Germinal center (tissue), 1 donor: ENCODE results near the gene IL17D.
"Not testable (repeated sequence)": the region's sequence is repeated elsewhere in the genome, so short reads cannot be mapped to it uniquely, and the experiment has no call there.

ENCODE experiments used
- DNase-seq: peaks from one replicate; pipeline ENCODE4 v3.0.0; 2012; ENCODE audit warnings: mixed read lengths, low spot score

IL17D gene

DNA sequence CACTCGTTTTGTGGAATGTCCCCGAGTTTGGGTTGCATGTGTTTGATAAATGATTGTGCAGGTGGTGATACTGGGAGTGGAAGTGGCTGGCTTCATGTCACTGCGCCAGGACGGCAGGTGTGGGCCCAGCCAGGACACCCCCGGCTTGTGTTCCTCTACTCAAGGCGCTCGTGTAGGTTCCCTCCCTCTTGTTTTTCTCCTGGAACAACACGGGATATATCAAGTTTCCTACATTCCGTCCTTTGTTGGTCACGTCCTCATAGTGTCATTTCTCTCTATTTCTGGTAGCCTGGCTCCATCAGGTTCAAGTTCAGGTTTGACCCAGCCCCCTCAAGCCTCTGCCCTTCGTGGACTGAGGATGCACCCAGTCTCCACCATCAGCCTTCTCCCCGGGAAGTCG lies 16.3 kb downstream of the IL17D start:
- no peak for DNase-seq

DNA sequence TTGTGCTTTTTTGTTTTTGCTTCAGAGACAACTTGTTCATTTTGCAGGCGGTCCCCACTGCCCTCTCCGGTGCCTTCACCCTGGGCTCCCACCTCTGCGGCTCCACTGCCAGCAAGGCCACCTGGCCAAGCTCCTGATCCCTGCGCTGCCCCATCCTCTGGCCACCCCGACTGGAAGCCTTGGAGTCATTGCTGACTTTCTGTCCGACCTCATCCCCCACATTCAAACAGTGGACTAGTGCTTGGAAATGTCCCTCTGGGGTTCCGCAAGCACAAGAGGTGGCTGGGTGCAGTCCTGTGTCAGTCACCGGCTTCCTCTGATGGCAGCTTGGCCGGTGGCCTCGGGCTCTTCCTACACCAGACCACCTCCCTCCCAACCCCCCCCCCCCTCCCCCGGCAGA lies 17.0 kb downstream of the IL17D start:
- no peak for DNase-seq

DNA sequence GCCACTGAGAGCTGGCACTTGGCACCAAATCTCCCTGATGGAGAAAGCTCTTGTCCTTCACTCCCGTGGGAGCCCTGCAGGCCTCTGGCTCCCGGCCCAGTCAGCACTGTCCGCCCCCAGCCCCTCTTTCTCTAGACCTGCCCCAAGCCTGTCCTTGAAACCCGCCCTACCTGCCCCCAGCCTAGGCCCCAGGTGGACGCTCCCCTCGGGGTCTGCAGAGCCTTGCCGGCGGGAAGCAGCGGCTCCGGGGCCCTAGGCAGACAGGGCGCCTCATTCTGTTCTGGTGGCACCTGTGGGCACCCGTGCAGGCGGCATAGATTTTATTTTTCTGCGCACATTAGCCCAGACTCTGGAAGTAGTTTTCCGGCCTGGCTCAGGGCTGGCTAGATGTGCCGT lies 17.6 kb downstream of the IL17D start:
- no peak for DNase-seq

DNA sequence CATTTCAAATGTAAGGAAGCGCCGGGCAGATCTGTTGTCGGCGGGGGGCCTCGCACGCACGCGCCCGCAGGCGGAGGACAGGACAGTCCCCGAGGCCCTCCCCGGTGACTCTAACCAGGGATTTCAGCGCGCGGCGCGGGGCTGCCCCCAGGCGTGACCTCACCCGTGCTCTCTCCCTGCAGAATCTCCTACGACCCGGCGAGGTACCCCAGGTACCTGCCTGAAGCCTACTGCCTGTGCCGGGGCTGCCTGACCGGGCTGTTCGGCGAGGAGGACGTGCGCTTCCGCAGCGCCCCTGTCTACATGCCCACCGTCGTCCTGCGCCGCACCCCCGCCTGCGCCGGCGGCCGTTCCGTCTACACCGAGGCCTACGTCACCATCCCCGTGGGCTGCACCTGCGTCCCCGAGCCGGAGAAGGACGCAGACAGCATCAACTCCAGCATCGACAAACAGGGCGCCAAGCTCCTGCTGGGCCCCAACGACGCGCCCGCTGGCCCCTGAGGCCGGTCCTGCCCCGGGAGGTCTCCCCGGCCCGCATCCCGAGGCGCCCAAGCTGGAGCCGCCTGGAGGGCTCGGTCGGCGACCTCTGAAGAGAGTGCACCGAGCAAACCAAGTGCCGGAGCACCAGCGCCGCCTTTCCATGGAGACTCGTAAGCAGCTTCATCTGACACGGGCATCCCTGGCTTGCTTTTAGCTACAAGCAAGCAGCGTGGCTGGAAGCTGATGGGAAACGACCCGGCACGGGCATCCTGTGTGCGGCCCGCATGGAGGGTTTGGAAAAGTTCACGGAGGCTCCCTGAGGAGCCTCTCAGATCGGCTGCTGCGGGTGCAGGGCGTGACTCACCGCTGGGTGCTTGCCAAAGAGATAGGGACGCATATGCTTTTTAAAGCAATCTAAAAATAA lies 18.2 kb downstream of the IL17D start:
- DNase-seq = peak; percentile 25

DNA sequence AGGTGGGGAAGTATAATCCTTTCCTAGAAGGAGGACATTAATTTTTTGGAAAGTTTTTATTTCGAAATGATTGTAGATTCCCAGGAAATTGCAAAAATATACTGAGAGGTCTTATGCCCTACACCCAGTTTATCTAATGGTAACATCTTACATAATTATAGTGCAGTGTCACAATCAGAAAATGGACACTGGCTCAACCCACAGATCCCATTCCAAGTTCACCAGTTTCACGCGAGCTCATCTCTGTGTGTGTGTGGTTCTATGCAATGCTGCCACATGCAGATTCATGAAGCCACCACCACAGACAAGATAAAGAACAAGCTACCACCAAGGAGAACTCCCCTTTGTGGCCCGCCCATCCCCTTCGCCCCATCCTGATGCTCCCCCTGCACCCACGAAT lies 24.4 kb downstream of the IL17D start:
- DNase-seq = no peak

DNA sequence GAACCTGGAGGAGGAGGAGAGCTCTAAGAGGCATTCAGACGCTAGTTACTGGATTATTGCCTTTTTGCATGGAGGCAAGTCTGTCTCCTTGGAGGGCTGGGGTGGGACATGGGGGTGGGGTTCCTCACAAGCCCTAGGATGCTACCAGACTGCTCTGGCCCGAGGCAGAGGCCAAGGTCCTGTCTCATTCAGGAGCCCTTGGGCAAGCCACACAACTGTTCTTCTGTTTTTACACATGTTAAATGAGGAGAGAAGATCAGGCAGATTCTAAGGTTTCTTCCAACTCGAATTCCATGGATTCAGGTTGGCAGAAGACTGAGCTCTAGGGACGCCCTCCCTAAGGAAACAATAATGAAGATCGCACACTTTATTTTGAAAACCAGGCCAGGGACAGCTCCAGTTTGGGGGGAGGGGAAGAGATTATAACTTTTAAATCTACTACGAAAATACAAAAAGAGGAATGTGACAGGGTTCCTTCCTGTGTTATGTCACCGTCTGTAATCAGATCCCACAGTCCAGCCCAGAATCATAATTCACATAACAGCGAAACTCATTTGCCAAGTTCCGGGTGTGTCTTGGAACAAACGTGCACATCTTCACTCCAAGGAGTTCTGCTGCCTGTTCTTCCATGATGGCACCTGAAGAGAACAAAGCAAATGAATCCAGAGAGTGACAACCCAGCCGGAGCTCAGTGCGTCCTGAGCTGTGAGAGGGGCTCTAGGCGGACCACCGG lies 25.2 kb downstream of the IL17D start:
- DNase-seq = no peak

DNA sequence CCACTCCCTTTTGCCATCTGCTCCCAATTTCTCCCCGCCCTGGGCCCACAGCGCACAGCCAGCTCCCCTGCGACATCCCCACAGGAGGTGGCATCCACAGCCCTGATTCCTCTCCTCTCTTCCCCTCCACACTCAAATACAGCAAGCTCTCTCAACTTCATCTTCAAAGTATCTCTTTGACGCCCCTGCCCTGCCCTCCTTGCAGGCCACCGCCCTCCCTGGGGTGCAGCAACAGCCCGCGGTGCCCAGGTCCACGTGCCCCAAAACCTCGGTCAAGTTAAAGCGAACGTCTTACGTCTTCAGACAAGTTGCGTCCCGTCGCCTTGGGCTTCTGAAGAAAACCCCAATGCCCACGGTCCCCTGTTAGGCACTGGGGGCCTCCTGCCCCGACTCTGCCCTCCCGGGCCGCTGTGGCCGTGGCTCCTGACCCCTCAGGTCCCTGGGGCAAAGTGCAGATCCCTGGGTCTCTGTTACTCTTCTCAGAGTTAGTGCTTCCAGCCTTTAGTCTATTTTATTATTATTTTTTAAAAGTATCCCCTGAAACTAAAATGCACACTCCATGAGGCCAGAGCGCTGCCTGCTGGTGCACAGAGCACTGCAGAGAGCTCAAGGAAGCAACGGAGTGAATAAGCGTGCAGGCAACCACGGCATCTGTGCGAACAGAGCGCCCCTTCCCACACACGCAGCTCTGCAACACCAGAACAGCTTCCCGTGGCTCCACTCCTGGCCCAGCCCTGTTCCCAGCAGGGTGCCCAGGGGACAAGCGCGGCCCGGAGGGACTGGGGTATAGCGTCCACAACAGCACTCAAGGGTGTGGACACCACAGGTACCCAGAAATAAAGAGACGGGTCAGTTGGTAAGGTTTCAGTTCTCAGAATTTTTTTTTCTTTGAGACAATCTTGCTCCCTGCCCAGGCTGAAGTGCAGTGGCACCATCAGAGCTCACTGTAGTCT lies 26.4 kb downstream of the IL17D start:
- DNase-seq = no peak

DNA sequence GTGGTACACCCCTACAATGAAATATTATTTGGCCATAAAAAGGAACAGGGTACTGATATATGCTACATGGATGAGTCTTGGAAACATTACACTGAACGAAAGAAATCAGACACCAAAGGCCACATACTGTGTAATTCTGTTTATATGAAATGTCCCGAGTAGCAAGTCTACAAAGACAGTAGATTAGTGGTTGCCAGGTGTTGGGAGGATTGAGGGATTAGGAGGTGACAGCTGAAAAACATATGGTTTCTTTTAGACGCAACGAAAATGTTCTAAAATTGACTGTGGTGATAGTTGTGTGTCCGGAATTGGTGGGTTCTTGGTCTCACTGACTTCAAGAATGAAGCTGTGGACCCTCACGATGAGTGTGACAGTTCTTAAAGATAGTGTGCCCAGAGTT lies 35.1 kb downstream of the IL17D start:
- no peak for DNase-seq

DNA sequence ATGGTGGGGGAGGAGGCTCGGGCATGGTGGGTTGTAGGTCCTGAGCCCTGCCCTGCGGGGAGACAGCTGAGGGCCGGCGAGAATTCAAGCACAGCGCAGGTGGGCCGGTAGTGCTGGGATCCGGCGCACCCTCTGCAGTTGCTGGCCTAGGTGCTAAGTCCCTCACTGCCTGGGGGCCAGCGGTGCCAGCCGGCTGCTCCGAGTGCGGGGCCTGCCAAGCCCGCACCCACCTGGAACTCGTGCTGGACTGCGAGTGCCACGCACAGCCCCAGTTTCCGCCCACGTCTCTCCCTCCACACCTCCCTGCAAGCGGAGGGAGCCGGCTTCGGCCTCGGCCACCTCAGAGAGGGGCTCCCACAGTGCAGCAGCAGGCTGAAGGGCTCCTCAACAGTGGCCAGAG lies 36.5 kb downstream of the IL17D start:
- no peak for DNase-seq

DNA sequence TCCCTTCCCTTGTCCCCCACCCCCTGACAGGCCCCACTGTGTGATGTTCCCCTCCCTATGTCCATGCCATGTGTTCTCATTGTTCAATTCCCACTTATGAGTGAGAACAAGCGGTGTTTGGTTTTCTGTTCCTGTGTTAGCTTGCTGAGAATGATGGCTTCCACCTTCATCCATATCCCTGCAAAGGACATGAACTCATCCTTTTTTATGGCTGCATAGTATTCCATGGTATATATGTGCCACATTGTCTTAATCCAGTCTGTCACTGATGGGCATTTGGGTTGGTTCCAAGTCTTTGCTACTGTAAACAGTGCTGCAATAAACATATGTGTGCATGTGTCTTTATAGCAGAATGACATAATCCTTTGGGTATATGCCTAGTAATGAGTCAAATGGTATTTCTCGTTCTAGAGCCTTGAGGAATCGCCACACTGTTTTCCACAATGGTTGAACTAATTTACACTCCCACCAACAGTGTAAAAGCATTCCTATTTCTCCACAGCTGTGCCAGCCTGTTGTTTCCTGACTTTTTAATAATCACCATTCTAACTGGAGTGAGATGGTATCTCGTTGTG lies 40.4 kb downstream of the IL17D start:
- not testable (repeated sequence) for DNase-seq

DNA sequence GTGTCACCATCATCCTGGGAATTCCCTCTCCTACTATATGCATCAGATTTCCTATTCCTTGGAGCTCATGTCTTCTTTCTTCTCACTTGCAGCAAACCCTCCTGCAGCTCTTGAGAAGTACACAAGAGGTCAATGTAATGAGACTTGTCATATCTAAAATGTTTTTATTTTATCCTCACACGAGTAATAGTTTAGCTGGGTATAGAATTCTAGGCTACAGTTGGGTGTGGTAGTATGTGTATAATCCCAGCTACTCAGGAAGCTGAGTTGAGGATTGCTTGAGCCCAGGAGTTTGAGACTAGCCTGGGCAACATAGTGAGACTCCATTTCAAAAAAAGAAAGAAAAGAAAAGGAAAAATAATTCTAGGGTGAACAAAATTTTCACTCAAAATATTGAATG lies 45.9 kb downstream of the IL17D start:
- no peak for DNase-seq

DNA sequence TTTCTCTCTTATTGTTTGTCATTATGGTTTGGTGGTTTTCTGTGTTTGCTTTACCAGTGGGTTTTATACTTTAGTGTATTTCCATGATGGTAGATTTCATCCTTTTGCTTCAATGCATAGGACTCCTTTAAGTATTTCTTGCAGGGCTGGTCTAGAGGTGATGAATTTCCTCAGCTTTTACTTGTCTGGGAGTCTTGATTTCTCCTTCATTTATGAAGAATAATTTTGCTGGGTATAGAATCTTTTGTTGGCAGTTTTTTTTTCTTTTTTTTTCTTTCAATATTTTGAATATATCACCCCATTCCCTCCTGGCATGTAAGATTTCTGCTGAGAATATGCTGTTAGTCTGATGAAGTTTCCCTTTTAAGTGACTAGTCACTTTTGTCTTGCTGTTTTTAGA lies 50.5 kb downstream of the IL17D start:
- DNase-seq = no peak

DNA sequence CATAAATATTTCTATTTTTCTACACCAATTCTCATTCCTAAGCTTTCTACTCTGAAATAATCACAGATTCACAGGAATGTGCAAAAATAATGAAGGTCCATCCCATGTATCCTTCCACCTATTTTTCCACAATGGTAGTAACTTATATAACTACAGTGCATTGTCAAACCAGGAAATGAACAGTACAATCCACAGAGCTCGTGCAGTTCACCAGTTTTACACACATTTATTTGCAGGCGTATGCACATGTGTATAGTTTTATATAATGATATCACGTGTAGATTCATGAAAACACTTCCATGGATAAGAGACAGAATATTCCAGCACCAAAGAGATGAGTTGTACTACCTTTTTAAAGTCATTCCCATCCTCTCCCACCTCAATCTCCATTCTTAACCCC lies 57.4 kb downstream of the IL17D start:
- no peak for DNase-seq

DNA sequence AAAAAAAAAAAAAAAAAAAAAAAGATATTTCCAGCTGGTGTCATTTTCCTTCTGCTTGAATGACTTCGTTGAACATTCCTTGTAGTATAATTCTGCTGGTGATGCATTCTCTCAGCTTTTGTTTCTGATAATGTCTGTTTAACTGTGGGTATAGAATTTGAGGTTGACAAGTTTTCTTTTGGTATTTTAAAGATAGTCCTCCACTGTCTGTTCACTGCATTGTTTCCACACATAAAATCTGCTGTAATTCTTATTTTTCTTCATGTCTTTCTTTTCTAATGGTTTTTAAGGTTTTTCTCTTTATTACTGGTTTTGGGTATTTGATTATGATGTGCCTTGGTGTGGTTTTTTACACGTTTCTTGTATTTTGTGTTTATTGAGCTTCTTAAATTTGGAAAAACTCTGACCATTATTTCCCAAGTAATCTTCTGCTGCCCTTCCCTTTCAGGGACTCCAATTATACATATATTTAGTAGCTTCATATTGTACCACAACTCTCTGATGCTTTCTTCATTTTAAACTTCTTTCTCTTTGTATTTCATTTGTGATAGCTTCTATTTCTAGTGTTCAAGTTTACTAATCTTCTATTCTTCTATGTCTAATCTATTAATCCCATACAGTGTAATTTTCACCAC lies 63.9 kb downstream of the IL17D start:
- DNase-seq = no peak

DNA sequence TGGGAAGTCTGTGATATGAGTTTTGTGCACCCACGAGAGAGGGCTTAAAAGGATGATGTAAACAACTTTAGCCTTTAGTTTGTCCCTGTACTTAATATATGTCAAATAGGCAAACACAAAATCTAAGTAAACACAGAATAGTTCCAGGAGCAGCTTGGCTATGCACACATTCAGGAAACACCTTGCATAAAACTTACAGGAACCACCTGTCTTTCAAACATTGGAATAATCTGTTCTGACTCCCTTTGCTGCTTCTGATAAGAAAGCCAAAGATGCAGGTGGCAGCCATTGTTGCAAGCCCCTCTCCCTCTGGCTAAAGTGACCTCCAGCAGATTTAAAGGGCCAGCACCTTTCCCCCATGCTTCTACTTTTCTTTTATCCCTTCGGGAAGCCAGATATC lies 65.6 kb downstream of the IL17D start:
- DNase-seq = no peak

DNA sequence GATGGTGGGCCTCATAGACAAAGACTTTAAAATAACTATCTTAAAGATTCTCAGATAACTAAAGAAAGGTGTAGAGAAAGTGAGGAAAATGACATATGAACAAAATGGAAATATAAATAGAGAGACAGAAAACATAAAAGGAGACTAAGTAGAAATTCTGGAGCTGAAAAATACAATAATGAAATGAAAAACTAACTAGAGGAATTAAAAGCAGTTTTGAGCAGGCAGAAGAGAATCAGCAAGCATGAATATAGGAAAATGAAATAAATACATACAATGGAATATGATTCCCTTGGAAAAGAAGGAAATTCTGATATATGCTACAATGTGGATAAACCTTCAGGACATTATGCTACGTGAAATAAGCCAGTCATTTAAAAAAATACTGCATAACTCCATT lies 66.3 kb downstream of the IL17D start:
- no peak for DNase-seq
